GM12891 (cell line): ENCODE measurements around the gene FANCC.

Experiments
- PAX5 ChIP-seq: IDR thresholded peaks from 2 replicates; pipeline ENCODE4 v1.6.1; 2011; ENCODE audit warnings: low read length, moderate library complexity, mild to moderate bottlenecking; ENCODE audit not compliant: insufficient read depth, severe bottlenecking
- POLR2A ChIP-seq: IDR thresholded peaks from 2 replicates; pipeline ENCODE4 v1.6.1; 2011; ENCODE audit warnings: low read depth, low read length, control low read depth
- POLR2AphosphoS5 ChIP-seq: IDR thresholded peaks from 2 replicates; pipeline ENCODE4 v1.6.1; 2011; ENCODE audit warnings: low read depth, low read length, control low read depth
- SPI1 ChIP-seq: IDR thresholded peaks from 2 replicates; pipeline ENCODE4 v1.6.1; 2011; ENCODE audit warnings: low read depth, low read length, control low read depth
- TAF1 ChIP-seq: IDR thresholded peaks from 2 replicates; pipeline ENCODE4 v1.6.1; 2011; ENCODE audit warnings: low read depth, low read length, control low read depth

- TF ChIP-seq POLR2A (no peak), SPI1 (no peak), POLR2AphosphoS5 (no peak), TAF1 (no peak), PAX5 (no peak)
These were observed 28.5 kb upstream of the FANCC start for GRCh38 chr9:95346021-95346420.
